OCI-LY7 (cell line): Measurements from ENCODE around the gene NOP10. TPM values are rescaled to one million over a fixed set of nuclear protein-coding genes. Genes with fewer than 3 reads are reported as not detected.
"Not testable (repeated sequence)": the region's sequence is repeated elsewhere in the genome, so short reads cannot be mapped to it uniquely, and the experiment has no call there.

Source experiments
- BruUV-seq: library from RNA; stranded (reverse); fragments of 400-500 nt; replicated peaks from 2 replicates; lab custom pipeline; 2021; lab: Mats Ljungman, UMichigan
- CTCF ChIA-PET: fragments of 300-600 bp; sonication (Branson Sonifier 250); formaldehyde crosslinking; loops from one replicate; lab custom pipeline; 2022; ENCODE audit warnings: antibody characterized with exemption; ENCODE audit not compliant: unreplicated experiment; lab: Charles Lee
- POLR2A ChIA-PET: fragments of 300-600 bp; sonication (Branson Sonifier 250); formaldehyde crosslinking; loops from one replicate; lab custom pipeline; 2022; ENCODE audit warnings: antibody characterized with exemption; lab: Charles Lee
- DNase-seq: peaks from one replicate; pipeline ENCODE4 v3.0.0-alpha.2; 2015; ENCODE audit warnings: low spot score
- H2AFZ ChIP-seq: fragments of 200-600 bp; sonication (generic), shearing (Covaris generic); 2 replicates; pipeline ENCODE4 v1.6.1; 2014; ENCODE audit warnings: mild to moderate bottlenecking, antibody characterized with exemption, low read length, moderate library complexity
- H3K27ac ChIP-seq: fragments of 200-600 bp; sonication (generic); 2 replicates; pipeline ENCODE4 v1.5.1; 2014; ENCODE audit warnings: mixed run types, low read depth, mild to moderate bottlenecking, moderate library complexity, low read length, inconsistent platforms; ENCODE audit not compliant: poor library complexity, severe bottlenecking
- H3K36me3 ChIP-seq: fragments of 200-600 bp; sonication (generic); 2 replicates; pipeline ENCODE4 v1.6.1; 2014; ENCODE audit warnings: mild to moderate bottlenecking, antibody characterized with exemption, low read length, moderate library complexity, mixed read lengths; ENCODE audit not compliant: insufficient read depth
- H3K4me1 ChIP-seq: fragments of 200-600 bp; sonication (generic); 2 replicates; pipeline ENCODE4 v1.5.1; 2014; ENCODE audit warnings: mild to moderate bottlenecking, low read length; ENCODE audit not compliant: insufficient read depth, poor library complexity, severe bottlenecking
- H3K4me2 ChIP-seq: fragments of 200-600 bp; sonication (generic); 2 replicates; pipeline ENCODE4 v1.6.1; 2014; ENCODE audit warnings: mild to moderate bottlenecking, low read length
- H3K4me3 ChIP-seq: fragments of 200-600 bp; sonication (generic); 2 replicates; pipeline ENCODE4 v1.5.1; 2014; ENCODE audit warnings: mild to moderate bottlenecking, low read depth, low read length; ENCODE audit not compliant: poor library complexity, severe bottlenecking
- H3K79me2 ChIP-seq: fragments of 200-600 bp; sonication (generic); 2 replicates; pipeline ENCODE4 v1.6.1; 2016; ENCODE audit warnings: low read depth, mild to moderate bottlenecking, low read length, moderate library complexity, mixed read lengths; ENCODE audit not compliant: insufficient read depth
- H3K9me2 ChIP-seq: fragments of 200-600 bp; sonication (generic); 2 replicates; pipeline ENCODE4 v1.6.1; 2016; ENCODE audit warnings: mild to moderate bottlenecking, low read length, mixed read lengths; ENCODE audit not compliant: insufficient read depth
- H3K9me3 ChIP-seq: fragments of 200-600 bp; sonication (generic); 2 replicates; pipeline ENCODE4 v1.6.1; 2014; ENCODE audit warnings: mild to moderate bottlenecking, mixed run types, low read length, mixed read lengths
- H4K20me1 ChIP-seq: fragments of 200-600 bp; sonication (generic); 2 replicates; pipeline ENCODE4 v1.6.1; 2014; ENCODE audit warnings: mild to moderate bottlenecking, antibody characterized with exemption, low read length, moderate library complexity, mixed read lengths; ENCODE audit not compliant: insufficient read depth
- EZH2phosphoT487 ChIP-seq: fragments of 200-600 bp; sonication (generic); IDR thresholded peaks from 2 replicates; pipeline ENCODE4 v1.6.1; 2018; ENCODE audit warnings: low read depth, borderline replicate concordance, mild to moderate bottlenecking, mixed run types, antibody characterized with exemption, low read length, moderate library complexity, mixed read lengths
- intact Hi-C: fragments of 100-400 bp; cut with micrococcal nuclease; formaldehyde crosslinking; loops from one replicate; pipeline ENCODE4 v1.10.0; 2022; ENCODE audit not compliant: unreplicated experiment
- total RNA-seq, 2 experiments: library from RNA; depleted of rRNA in 1 of 2; stranded (reverse); fragments of >200 nt in 1 of 2; shearing (Covaris generic) in 1 of 2; gene quantifications; 2 replicates each; pipeline ENCODE4 v1.2.3, GENCODE V29; 2014 to 2022
- TF ChIP-seq, protein P1 (sequence below): fragments of 200-600 bp; sonication (generic); conservative IDR thresholded peaks from 2 replicates; pipeline ENCODE4 v1.5.1; 2014; ENCODE audit warnings: mild to moderate bottlenecking, antibody characterized with exemption, low read length, moderate library complexity, mixed read lengths

NOP10 gene
- total RNA-seq, 2 experiments from 2014 or later, result 130 to 191 TPM

DNA sequence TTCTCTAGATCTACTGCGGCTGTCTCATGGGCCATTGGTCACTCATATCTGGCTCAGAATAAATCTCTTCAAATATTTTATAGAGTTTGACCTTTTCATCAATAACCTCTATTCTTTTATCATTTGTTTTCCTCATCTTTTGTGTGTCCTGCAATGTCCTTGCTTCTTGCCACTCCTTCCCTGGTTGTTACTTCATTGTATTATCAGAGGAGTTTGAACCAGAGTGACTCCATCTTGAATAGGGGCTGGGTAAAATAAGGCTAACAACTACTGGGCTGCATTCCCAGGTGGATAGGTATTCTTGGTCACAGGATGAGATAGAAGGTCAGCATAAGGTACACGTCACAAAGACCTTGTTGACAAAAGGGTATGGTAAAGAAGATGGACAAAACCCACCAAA lies 33.9 kb upstream of the NOP10 start:
- intact Hi-C loops, result no loop called here
- Histone ChIP-seq H4K20me1 (no peaks in the 10 kb centered on the region), H3K4me2 (no peak overlapping the region), H2AFZ (no peak overlapping the region), H3K9me3 (no peaks in the 10 kb centered on the region), H3K4me1 (no peaks in the 10 kb centered on the region), H3K27ac (no peak overlapping the region), H3K79me2 (no peaks in the 10 kb centered on the region), H3K9me2 (no peaks in the 10 kb centered on the region), H3K4me3 (no peak overlapping the region), H3K36me3 (no peaks in the 10 kb centered on the region)
- POLR2A ChIA-PET, result no interaction called here
- no peak for TF ChIP-seq EZH2phosphoT487
- TF ChIP-seq, protein P1, sequence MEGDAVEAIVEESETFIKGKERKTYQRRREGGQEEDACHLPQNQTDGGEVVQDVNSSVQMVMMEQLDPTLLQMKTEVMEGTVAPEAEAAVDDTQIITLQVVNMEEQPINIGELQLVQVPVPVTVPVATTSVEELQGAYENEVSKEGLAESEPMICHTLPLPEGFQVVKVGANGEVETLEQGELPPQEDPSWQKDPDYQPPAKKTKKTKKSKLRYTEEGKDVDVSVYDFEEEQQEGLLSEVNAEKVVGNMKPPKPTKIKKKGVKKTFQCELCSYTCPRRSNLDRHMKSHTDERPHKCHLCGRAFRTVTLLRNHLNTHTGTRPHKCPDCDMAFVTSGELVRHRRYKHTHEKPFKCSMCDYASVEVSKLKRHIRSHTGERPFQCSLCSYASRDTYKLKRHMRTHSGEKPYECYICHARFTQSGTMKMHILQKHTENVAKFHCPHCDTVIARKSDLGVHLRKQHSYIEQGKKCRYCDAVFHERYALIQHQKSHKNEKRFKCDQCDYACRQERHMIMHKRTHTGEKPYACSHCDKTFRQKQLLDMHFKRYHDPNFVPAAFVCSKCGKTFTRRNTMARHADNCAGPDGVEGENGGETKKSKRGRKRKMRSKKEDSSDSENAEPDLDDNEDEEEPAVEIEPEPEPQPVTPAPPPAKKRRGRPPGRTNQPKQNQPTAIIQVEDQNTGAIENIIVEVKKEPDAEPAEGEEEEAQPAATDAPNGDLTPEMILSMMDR, result no peak
- BruUV-seq, result no TSS peak
- CTCF ChIA-PET, result no interaction called here
- DNase-seq, result no peak

- H3K9me3 ChIP-seq, CTCF ChIA-PET, H3K27ac ChIP-seq, H3K4me3 ChIP-seq, H4K20me1 ChIP-seq, H3K4me2 ChIP-seq, H3K79me2 ChIP-seq, BruUV-seq, H2AFZ ChIP-seq, H3K4me1 ChIP-seq, intact Hi-C loops, DNase-seq, H3K36me3 ChIP-seq, POLR2A ChIA-PET, H3K9me2 ChIP-seq: not testable (repeated sequence)
Observed at GRCh38 chr15:34375541-34375940, 32.6 kb upstream of the NOP10 start.

- Histone ChIP-seq H3K4me3 (no peak overlapping the region), H3K9me3 (no peaks in the 10 kb centered on the region), H3K9me2 (no peaks in the 10 kb centered on the region), H3K4me1 (no peaks in the 10 kb centered on the region), H2AFZ (no peak overlapping the region), H3K27ac (no peak overlapping the region), H3K4me2 (no peak overlapping the region), H3K79me2 (no peaks in the 10 kb centered on the region), H3K36me3 (no peaks in the 10 kb centered on the region), H4K20me1 (no peaks in the 10 kb centered on the region)
- TF ChIP-seq, protein P1, result no peak
- TF ChIP-seq EZH2phosphoT487, result no peak
- no peak for DNase-seq
- intact Hi-C loops, result loop anchor here (5.0 kb wide), 1 partner anchor 133 kb away; no protein-coding TSS in a partner anchor
- POLR2A ChIA-PET, result no interaction called here
- CTCF ChIA-PET, result no interaction called here
- BruUV-seq, result no TSS peak
Observed at GRCh38 chr15:34374816-34375215, 31.9 kb upstream of the NOP10 start.
